A673 (cell line): Measurements from ENCODE around the gene SLC8A2.

Experiments
- EZH2 ChIP-seq: fragments of 200-600 bp; sonication (generic); IDR thresholded peaks from 2 replicates; pipeline ENCODE4 v1.6.1; 2017; ENCODE audit warnings: borderline replicate concordance, low read depth, mild to moderate bottlenecking, mixed read lengths, antibody characterized with exemption, low read length; ENCODE audit not compliant: poor library complexity, severe bottlenecking
- TF ChIP-seq, protein P1 (sequence below): fragments of 300-800, 200-600 bp; sonication (generic); conservative IDR thresholded peaks from 2 replicates; pipeline ENCODE4 v1.5.1; 2017; ENCODE audit warnings: low read depth, mild to moderate bottlenecking, antibody characterized with exemption, low read length, moderate library complexity, mixed read lengths

DNA sequence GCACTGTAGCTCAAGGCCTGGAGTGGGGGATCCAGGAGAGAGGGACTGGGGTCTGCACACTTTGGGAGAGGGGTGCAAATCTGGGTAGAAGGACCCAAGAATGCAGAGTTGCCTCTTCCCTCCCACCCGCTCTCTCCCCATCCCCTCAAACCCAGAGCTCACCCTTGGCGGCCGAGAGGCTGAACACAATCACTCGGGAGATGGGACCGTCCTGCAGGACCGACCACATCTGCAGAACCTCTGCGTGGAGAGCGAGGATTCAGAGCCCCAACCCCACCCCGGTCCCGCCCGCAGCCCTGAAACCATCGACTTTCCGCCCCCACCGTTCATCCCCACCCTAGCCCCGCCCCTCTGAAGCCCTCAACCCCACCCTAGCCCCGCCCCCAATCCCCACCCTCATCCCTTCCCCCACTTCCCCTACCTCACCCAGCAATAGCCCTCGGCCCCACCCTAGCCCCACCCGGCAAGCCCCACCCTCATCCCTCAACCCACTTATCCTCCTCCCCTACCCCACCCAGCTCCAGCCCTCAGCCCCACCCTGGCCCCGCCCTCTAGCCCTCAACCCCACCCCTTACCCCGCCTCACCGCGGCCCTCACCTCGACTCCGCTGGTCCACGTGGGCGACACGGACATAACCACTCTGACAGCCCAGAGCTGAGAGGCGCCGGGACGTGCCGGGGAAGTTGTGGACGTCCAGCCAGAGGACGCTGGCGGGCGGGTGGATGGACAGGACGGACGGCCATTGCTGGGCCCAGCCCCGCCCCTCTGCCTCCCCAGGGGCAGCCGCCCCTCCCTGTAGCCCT is 8.2 kb upstream of the SLC8A2 start:
- TF ChIP-seq, protein P1, sequence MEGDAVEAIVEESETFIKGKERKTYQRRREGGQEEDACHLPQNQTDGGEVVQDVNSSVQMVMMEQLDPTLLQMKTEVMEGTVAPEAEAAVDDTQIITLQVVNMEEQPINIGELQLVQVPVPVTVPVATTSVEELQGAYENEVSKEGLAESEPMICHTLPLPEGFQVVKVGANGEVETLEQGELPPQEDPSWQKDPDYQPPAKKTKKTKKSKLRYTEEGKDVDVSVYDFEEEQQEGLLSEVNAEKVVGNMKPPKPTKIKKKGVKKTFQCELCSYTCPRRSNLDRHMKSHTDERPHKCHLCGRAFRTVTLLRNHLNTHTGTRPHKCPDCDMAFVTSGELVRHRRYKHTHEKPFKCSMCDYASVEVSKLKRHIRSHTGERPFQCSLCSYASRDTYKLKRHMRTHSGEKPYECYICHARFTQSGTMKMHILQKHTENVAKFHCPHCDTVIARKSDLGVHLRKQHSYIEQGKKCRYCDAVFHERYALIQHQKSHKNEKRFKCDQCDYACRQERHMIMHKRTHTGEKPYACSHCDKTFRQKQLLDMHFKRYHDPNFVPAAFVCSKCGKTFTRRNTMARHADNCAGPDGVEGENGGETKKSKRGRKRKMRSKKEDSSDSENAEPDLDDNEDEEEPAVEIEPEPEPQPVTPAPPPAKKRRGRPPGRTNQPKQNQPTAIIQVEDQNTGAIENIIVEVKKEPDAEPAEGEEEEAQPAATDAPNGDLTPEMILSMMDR = no peak
- no peak for TF ChIP-seq EZH2
